Gastroesophageal sphincter (tissue), 4 donors: Measurements from ENCODE around the gene TNS3. TPM values are rescaled to one million over a fixed set of nuclear protein-coding genes. Genes with fewer than 3 reads are reported as not detected.

ENCODE experiments used
- ATAC-seq: fragments of 150-250 bp; one replicate; pipeline ENCODE4 v1.9.1; 2016; ENCODE audit warnings: mild to moderate bottlenecking, moderate library complexity
- H3K27ac ChIP-seq, 4 donors: fragments of 200-600 bp; sonication (generic) in 3 of 4; 1 replicate in 3 of 4; 2 replicates in 1 of 4; pipeline ENCODE4 v1.5.1; 2016 to 2019
- H3K27me3 ChIP-seq: fragments of 200-600 bp; sonication (generic); one replicate; pipeline ENCODE4 v1.5.1; 2019
- H3K36me3 ChIP-seq, 2 donors: fragments of 200-600 bp; sonication (generic); one replicate each; pipeline ENCODE4 v1.5.1; 2019; ENCODE audit warnings: control low read depth in 1 of 2
- H3K4me1 ChIP-seq, 3 donors: fragments of 200-600 bp; sonication (generic); 1 replicate in 2 of 3; 2 replicates in 1 of 3; pipeline ENCODE4 v1.5.1; 2016 to 2019; ENCODE audit warnings: control low read depth in 2 of 3
- H3K4me3 ChIP-seq, 2 donors: fragments of 200-600 bp; sonication (generic); one replicate each; pipeline ENCODE4 v1.5.1; 2019; ENCODE audit warnings: mild to moderate bottlenecking in 1 of 2, moderate library complexity in 1 of 2
- H3K9me3 ChIP-seq, 3 donors: fragments of 200-600 bp; sonication (generic); one replicate each; pipeline ENCODE4 v1.5.1; 2017 to 2019; ENCODE audit warnings: control low read depth in 2 of 3
- CTCF ChIP-seq, 4 experiments: fragments of 200-600 bp in 2 of 4; fragments of 450-650 bp in 2 of 4; sonication (generic) in 1 of 4; IDR thresholded peaks; one replicate each; pipeline ENCODE4 v1.5.1; 2017 to 2019; ENCODE audit warnings: antibody characterized with exemption in 4 of 4, mild to moderate bottlenecking in 2 of 4, moderate library complexity in 2 of 4
- EP300 ChIP-seq: sonication (generic); formaldehyde crosslinking; IDR thresholded peaks from one replicate; pipeline ENCODE4 v1.6.1; 2017; ENCODE audit warnings: antibody characterized with exemption, mild to moderate bottlenecking
- POLR2A ChIP-seq, 2 donors: fragments of 450-650 bp; IDR thresholded peaks; one replicate each; pipeline ENCODE4 v1.6.1; 2017; ENCODE audit warnings: antibody characterized with exemption in 2 of 2, mild to moderate bottlenecking in 2 of 2, moderate library complexity in 1 of 2
- POLR2AphosphoS5 ChIP-seq: sonication (generic); formaldehyde crosslinking; IDR thresholded peaks from one replicate; pipeline ENCODE4 v1.6.1; 2017; ENCODE audit warnings: antibody characterized with exemption
- WGBS, 2 donors: methylation state at CpG; one replicate each; pipeline ENCODE4 v1.1.5; 2018; ENCODE audit warnings: low coverage in 1 of 2; 5-methylcytosine and 5-hydroxymethylcytosine counted together
- total RNA-seq, 4 donors: library from RNA; depleted of rRNA; stranded (reverse); fragments of >200 nt; gene quantifications; one replicate each; pipeline ENCODE4 v1.1.0, GENCODE V29; 2016

The TNS3 gene
- total RNA-seq, 4 donors from 2014 or later: 35.0 to 61.3 (median 45.1) TPM

GRCh38 chr7:47352394-47352968 is 229.4 kb downstream of the TNS3 start:
- WGBS, 2 donors: 97 to 100% methylated on average over 1 to 3 of the region's 8 CpGs
- no peaks in the 10 kb centered on the region for H3K36me3 ChIP-seq
- ATAC-seq: no peak
- no peaks in the 10 kb centered on the region for H3K27me3 ChIP-seq
- H3K9me3 ChIP-seq: no peaks in the 10 kb centered on the region
- H3K27ac ChIP-seq: no peak overlapping the region
- H3K4me3 ChIP-seq: no peak overlapping the region
- no peak for TF ChIP-seq EP300
- no peak for TF ChIP-seq POLR2A (IDR thresholded peaks at IDR 0.05)
- TF ChIP-seq CTCF (IDR thresholded peaks at IDR 0.05): no peak
- no peak for TF ChIP-seq POLR2AphosphoS5
- H3K4me1 ChIP-seq: peaks cover 0 to 14% (median 0%) of the 10 kb centered on the region in 3 donors

- H3K27ac ChIP-seq: no peak overlapping the region
- peaks cover 0 to 14% (median 0%) of the 10 kb centered on the region in 3 donors for H3K4me1 ChIP-seq
- no peaks in the 10 kb centered on the region for H3K36me3 ChIP-seq
- no peak overlapping the region for H3K4me3 ChIP-seq
- TF ChIP-seq CTCF (IDR thresholded peaks at IDR 0.05): no peak
- TF ChIP-seq POLR2A (IDR thresholded peaks at IDR 0.05): no peak
- TF ChIP-seq EP300: no peak
- TF ChIP-seq POLR2AphosphoS5: no peak
- ATAC-seq: no peak
- WGBS, 2 donors: 85 to 94% methylated on average over 9 to 11 of the region's 20 CpGs
- no peaks in the 10 kb centered on the region for H3K27me3 ChIP-seq
- H3K9me3 ChIP-seq: no peaks in the 10 kb centered on the region
Observed at GRCh38 chr7:47351233-47352154, 230.4 kb downstream of the TNS3 start.

GRCh38 chr7:47350425-47350824 is 231.5 kb downstream of the TNS3 start:
- WGBS, 2 donors: 40 to 75% methylated on average over 1 to 4 of the region's 5 CpGs
- H3K27me3 ChIP-seq: no peaks in the 10 kb centered on the region
- ATAC-seq: no peak
- TF ChIP-seq EP300 (no peak), POLR2A (IDR thresholded peaks at IDR 0.05) (no peak), POLR2AphosphoS5 (no peak)
- H3K4me1 ChIP-seq: peaks cover 0 to 5% (median 0%) of the 10 kb centered on the region in 3 donors
- H3K9me3 ChIP-seq: no peaks in the 10 kb centered on the region
- H3K36me3 ChIP-seq: peaks cover 0 to 7% of the 10 kb centered on the region in 2 donors
- no peak overlapping the region for H3K27ac ChIP-seq
- H3K4me3 ChIP-seq: no peak overlapping the region

- Histone ChIP-seq H3K4me3 (no peak overlapping the region), H3K27ac (no peak overlapping the region), H3K4me1 (no peaks in the 10 kb centered on the region), H3K36me3 (peaks cover 0 to 12% of the 10 kb centered on the region in 2 donors), H3K27me3 (no peaks in the 10 kb centered on the region), H3K9me3 (no peaks in the 10 kb centered on the region)
- no peak for ATAC-seq
- TF ChIP-seq POLR2A (IDR thresholded peaks at IDR 0.05) (no peak), CTCF (IDR thresholded peaks at IDR 0.05) (no peak), POLR2AphosphoS5 (no peak), EP300 (no peak)
- 74% methylated on average over 3 of the region's 7 CpGs; no CpG with 5 or more reads in 1 of the 2 donors for WGBS, 2 donors
Observed at GRCh38 chr7:47349401-47349800, 232.5 kb downstream of the TNS3 start.

GRCh38 chr7:47347816-47348385 is 234.0 kb downstream of the TNS3 start:
- WGBS, 2 donors: 90 to 100% methylated on average over 2 of the region's 6 CpGs

More at GRCh38 chr7:47347816-47348385, 234.0 kb downstream of the TNS3 start:
- no peak for ATAC-seq
- Histone ChIP-seq H3K36me3 (peaks cover 0 to 19% of the 10 kb centered on the region in 2 donors), H3K27ac (no peak overlapping the region), H3K4me1 (no peaks in the 10 kb centered on the region), H3K27me3 (no peaks in the 10 kb centered on the region), H3K9me3 (no peaks in the 10 kb centered on the region), H3K4me3 (no peak overlapping the region)
- TF ChIP-seq EP300 (no peak), POLR2A (IDR thresholded peaks at IDR 0.05) (no peak), CTCF (IDR thresholded peaks at IDR 0.05) (no peak), POLR2AphosphoS5 (no peak)
